ENCODE results near the gene LIMCH1.

- TF ChIP-seq CTCF (IDR thresholded peaks at IDR 0.05) (no peak), EZH2 (IDR thresholded peaks at IDR 0.05) (no peak)
These were observed 148.9 kb downstream of the LIMCH1 start for GRCh38 chr4:41686893-41687292.
